HG02884 (cell line): ENCODE measurements around the gene PARP11.

Source experiments
- ATAC-seq: cut with Tn5 transposase; IDR thresholded peaks from one replicate; pipeline ENCODE4 v1.9.1; 2021; ENCODE audit warnings: mild to moderate bottlenecking, moderate library complexity; ENCODE audit not compliant: unreplicated experiment

The PARP11 gene

DNA sequence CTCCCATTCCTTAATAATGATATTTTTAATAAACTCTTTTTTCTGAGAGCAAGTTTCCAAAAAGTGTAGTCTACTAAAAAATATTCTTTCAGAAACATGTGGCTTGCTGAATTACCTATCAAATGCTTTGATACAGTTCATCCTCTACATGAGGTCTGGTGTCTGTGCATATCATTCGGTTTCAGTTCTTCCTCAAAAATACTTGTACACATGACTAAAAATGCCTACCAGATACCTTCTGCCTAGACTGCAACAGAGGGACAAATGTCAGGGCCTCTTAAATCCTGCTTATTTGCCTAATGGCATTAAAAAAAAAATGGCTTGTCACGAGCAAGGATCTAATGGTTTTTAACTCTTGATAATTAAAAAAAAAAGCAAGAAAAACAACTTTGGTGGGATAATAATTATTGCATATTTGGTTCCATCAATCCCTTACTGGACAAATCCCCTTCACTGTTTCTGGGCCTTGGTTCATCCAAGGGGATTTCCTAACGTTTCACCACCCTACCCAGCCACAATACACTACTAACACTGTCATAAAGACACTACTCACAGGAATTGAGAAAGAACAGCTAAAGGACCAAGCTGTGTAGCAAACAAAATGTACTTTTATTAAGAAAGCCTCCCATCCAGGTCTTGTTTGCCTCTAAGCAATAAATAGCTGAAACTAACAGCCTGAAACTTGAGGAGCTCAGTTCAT lies 45.7 kb downstream of the PARP11 start:
- no peak for ATAC-seq

DNA sequence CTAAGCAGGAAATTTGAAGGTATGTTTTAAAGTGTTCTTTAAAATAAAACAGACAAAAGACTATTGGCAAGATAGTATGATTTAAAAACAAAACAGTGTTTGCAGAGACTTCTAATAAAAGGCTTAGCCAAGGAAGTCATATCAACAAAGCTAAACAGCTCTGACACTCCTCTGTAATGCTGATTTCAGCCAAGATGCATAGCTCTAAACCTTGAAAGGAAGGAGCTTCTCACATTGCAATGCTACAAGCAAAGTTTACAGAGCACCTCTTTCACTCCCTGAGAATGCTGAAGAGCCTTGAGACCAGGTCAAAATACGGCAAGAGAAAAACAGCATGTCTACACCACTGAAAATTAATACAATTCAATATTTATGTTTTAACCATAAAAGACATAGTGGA lies 51.8 kb downstream of the PARP11 start:
- no peak for ATAC-seq

DNA sequence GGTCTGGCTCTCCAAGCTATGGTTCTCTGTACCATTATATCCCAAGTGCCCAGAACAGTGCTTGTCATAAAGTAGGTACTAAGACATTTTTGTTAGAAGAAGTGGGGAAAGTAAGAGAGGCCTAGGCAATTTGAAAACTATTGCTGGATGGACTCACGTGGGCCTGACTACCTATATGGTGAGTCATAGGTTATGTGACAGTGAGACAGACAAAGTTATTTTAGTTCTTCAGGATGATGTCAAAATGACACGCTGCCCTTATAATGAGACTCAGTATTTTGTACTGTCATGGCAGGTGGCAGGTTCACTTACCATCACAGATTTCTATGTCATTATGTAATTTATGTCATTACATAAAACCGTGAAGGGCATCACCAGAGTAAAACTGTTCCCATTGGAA lies 53.1 kb downstream of the PARP11 start:
- ATAC-seq, result no peak

DNA sequence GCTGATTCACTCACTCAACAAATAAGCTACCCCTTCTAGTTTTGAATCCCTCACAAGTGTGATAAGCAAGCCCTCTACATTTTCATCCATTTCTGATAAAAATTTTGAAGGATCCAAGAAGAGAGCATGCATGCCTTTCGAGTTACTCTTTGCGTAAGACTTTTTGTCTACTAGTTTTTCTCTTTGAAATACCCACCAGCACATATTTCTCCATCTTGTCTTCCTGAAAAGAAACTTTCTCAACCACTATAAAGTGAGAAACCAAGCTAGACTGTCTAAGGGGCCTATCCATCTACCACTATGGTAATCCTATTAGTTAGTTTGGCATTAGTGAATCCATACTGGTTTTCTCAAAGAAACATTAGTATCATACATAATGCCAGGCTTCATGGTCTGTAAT lies 56.9 kb downstream of the PARP11 start:
- ATAC-seq, result no peak

DNA sequence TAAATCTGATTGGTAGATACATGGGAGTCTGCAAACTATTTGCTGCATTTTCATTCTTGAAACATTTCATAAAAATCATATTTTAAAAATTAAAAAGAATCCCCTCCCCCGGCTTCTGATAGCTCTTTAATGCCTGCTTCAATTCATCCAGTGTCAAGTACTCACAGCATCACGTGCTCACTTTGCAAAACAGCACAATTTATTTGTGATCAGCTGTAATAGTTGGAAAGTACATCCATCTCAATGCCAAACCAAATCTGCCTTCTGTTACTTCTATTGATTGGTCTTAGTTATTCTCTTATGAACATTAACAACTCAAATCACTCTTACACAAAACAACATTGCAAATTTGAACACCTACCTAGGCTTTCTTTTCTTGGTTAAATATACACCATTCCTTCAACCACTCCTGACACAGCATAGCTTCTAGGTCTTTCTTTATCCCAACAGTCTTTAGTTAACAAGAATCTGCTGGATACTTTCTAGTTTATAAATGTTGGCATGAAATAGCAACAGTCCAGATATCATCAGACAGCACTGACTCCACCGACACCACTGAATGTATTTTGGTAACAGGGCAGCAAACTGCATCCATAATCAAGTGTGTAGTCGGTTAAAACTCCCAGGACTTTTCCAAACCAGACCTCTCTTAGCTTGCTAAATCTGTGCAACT lies 58.0 kb downstream of the PARP11 start:
- ATAC-seq, result no peak

DNA sequence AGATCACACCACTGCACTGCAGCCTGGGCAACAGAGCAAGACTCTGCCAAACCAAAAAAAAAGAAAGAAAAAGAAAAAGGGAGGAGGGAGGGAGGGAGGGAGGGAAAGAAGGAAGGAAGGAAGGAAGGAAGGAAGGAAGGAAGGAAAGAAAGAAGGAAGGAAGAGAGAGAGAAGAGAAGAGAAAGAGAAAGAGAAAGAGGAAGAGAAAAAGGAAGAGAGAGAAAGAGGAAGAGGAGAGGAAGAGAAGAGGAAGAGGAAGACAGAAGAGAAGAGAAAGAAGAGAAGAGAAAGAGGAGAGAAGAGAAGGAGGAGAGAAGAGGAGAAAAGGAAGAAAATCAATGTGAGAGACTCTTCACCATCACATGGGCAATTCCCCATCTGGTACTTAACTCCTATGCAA lies 62.7 kb downstream of the PARP11 start:
- ATAC-seq, result no peak

DNA sequence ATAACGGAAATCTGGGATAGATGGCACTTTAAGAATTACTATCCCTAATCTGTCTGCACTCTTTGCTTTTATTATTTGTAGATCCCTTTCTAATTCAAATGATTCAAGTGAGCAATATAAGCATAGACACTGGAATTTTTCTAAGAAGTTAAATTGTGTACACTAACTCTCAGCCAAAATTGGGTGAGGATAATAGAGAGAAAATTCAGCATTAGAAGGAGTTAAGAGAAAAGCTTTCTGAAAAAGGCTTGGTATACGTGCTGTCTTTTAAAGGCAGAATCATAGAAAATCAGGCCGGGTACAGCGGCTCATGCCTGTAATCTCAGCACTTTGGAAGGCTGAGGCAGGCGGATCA lies 63.2 kb downstream of the PARP11 start:
- no peak for ATAC-seq

DNA sequence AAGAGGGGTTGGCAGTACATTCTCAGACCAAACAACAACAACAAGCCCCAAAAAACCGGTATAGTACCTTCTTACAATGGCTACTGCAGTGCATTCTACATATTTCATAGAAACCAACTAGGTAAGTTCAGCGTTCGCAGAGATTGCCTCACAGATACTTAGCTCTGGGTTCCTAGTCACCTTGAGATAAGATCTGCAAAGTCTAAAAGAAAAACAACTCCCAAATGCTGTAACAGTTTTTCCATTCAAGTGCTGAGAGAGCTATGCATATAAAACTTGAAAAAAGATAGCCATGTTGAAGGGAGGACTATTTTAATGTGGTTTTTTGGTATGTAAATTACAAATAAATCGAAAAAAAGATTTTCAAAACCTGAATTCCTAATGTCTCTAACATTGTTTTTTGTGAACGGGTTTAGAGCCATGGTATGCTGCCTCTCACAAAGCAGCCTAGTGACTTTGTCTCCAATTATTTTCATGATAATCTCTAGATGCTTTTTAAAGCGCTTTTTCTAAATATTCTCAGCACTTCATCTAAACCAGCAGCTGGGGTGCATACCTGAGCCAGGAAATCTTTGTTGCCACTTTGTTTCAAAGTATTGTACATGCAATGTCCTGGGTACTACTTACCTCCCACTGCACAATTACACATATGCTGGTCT lies 63.7 kb downstream of the PARP11 start:
- no peak for ATAC-seq

DNA sequence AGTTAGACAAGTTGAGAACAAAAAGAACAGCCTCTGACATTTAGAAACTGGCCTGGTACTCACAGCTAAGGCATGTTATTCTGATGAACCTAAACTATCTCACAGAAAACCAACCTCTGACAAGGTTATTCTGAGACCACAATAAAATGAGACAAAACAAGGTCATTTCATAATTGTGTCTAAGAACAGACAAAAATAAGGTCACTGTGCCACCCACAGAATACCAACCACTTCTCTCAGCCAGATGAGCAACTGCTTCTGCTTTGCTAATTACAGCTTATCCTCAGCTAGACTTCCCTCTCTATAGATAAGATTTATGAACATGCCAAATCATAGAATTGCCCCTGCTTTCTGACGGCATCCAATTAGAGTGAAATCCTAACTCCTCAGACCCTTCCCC lies 68.1 kb downstream of the PARP11 start:
- no peak for ATAC-seq

DNA sequence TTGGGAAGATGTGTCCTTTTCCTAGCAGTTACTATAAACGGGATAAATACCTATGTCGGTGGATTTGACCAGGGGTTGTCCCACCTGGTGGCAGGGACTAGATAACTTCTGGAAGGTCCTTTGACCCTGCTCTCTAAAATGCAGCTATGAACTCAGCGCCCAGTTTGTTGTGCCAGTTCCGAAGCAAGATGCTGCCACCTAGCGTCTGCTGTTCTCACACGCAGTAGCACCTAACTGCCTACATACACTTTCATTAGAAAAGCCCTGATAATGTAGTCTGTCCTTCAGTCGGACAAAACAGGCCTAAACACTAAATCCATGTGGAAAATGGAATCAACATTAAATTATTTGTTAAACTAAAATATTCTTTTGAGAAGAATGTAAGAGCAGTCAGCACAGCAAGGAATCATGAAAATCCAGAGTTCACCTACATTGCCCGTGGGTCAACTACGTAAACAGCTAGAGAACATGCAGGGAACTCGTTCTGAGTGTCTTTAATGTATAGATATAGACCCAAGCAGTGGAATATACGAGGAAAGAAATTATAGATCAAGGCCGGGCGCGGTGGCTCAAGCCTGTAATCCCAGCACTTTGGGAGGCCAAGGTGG lies 69.2 kb downstream of the PARP11 start:
- no peak for ATAC-seq

DNA sequence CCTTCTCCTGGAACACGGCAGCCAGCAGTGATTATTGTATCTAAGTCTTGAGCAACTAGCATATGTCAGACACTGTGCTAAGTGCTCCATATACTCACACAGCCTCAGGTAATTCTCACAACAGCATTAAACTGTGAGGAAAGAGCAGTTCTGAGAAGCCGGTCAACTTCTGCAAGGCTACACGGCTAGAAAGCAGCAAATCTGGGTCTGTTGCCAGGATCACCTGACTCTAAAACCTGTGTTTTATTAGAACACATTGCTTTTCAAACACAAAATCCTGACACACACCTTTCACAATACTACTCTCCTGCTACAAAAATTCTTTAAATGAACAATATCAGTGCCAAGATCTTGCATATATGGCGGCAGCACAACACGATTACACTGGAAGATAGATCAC lies 70.5 kb downstream of the PARP11 start:
- ATAC-seq, result no peak

DNA sequence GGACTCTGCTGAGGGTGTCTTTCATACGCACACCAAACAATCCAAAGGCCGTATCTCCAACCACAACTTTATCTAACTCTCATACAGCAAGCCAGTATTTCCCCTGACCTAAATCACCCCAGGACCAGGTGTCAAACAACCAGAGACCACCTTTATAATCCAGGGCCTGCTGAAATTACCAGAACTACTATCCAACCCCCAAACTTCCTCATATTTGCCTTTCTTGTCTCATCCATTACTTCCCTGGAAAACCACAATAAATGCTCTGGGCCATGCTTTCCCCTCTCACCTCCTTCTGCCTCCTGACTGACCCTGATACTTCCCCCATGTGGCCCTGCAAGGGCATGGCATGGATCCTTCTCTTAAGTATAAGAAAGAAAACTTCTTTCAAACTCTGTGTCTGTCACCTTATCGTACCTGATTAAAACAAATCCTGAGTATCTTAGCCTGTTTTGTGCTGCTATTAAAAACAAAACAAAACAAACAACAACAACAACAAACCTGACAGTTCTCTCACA lies 75.6 kb downstream of the PARP11 start:
- no peak for ATAC-seq

DNA sequence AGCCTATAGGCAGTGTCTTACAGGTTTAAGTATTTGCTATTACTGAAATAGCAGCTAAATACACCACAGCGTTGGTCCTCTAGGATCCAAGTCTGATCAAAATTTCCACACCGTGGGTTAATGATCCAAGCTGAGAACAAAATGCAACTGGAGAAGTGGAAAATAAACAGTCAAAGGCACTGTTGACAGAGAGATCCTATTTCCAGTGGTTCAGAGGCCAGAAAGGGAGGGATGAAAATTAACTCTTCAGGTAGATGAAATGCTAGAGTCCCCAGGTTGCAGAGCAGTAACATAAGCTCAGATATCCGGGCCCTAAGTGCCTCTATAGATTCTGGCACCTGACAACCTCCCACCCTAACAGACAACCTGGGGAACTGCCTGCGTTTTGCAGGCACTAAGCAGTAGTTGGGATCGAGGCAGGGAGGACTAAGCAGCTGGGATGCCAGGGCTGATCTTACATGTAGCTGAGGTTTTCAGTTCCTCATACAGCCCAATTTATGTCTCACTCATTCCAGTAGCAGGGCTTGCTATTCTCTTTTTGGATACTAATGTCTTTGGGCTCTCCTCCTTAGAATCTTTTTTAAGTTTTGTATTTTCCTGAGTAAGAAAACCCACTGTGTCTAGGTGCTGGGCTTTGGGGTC lies 77.6 kb downstream of the PARP11 start:
- ATAC-seq, result no peak

DNA sequence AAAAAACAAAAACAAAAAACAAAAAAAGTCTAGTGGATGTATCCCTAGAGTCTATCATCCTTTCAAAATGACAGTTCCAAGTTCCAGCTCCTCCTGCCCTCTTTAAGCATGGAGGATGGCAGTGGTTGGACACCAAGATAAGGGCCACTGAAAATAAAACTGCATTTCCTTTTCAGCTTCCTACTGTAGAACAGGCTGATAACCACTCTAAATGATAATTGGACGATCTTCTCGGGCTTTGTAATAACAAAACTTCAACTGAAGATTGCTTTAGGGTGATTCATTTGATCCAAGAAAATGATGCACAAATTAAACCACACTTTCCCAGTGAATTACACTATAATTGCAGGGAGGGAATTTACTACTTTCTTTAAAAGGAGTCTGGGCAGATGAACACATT lies 78.1 kb downstream of the PARP11 start:
- no peak for ATAC-seq

DNA sequence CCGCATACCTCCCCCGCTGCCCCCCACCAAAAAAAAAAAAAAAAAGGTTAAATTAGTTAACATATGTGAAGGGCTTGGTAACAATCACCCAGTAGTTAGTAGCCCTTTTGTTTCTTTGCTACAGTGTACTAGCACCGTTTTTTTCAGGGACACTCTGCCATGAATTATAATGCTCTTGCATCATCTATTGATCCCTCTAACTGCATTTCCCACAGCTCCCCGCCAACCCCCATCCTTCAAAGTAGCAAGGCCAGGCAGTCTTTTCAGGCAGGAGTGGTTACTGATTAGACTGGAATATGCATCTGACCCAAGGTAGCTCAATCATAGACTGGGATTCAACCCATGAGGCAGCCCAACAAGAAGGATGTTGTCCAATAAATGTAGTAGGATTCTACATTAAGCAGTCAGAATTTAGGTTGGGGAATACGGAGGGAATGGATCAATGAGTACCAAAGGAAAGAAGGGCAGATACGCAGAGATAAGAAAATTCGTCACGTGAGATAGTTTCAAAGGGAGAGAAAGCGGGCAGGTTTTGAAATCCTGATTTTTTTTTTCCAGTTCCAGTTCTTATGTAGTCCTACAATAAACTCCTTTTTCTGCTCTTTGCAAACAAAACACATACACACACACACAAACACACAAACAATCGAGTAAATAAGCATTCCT lies 80.4 kb downstream of the PARP11 start:
- ATAC-seq, result no peak

DNA sequence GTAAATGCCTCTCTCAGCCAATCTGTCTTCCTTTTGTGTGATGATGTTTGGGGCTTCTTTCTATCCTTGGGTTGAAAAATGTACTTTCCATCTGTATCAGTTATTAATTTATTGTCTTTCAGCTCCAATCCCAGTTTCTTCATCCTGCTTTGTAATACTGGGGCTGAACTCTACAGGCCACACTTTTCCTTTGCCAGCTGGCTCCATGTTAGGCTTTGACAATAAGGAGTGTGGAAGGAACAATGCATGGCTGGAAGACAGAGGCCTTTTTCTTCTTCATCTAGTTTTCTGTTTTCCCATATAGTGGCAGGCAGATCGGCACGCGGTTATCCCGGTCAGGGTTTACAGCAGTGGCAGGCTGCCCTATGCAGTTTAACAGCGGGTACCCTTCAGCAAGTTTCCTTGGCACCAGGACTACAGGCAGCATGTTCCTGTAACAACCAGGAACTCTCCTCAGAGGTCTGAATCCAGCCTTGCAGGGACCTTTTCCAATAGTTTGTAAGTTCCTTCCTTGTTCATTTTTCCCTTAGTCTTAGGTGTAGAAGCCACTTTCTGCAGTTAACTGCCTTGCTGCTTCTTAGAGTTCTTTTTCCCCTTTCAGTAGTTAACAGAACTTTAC lies 81.8 kb downstream of the PARP11 start:
- no peak for ATAC-seq

DNA sequence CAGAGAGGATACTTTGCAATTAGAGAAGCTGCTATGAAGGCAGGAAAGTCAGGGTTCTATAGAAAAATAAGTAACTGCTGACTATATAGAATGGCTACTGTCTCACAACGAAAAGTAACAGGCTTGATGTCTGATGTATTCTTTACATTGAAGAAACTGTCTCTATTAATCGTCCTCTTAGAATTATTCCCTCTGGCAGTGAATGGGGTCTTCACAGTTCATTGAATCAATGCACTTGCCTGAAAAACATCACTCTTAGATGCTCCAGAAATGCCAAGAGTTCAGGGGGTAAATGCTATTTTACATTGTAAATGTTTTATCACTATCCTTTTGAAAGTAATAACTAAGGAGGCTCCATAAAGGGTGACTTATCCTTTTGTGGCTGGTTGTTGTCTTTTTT lies 82.6 kb downstream of the PARP11 start:
- ATAC-seq, result no peak

DNA sequence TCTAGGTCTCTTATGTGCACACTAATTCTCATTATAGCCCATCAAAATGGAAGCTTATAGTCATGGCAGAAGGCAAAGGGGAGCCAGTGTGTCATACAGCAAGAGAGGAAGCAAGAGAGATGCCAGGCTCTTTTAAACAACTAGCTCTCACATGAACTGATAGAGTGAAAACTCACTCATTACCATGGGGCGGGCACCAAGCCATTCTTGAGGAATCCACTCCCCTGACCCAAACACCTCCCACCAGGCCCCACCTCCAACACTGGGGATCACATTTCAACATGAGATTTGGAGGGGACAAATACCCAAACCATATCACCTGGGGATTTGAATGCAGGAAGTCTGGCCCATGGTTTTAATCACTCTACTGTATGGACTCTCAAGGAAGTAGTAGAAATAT lies 83.4 kb downstream of the PARP11 start:
- ATAC-seq, result no peak

DNA sequence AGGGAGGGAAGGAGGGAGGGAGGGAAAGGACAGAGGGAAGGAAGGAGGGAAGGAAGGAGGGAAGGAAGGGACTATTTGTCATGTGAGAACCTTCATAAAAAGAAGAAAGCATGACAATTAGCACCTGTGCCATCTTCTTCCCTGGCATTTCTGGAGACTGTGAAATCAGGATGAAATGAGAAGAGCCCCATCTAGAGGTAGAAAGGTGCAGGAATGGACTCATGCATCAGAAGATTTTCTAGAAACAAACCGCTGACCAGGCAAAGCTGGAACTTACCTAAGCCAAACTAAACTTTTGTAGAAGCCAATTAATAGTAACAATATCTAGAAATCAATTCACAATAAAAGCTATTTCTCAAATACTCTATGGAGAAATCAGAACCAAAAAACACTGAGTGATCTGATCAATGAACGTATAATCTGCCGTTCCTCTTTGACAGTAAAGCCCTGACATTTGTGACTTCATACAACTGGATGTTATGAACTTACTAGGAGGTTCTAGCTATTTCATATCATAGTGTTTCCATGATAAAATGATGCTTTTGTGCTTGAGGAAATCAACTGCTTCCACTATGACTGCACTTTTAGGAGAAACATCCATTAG lies 95.9 kb downstream of the PARP11 start:
- no peak for ATAC-seq
